Muscle of back (tissue), 11 donors: ENCODE data around the gene CD28. TPM values are rescaled to one million over a fixed set of nuclear protein-coding genes. Genes with fewer than 3 reads are reported as not detected.

ENCODE experiments used
- DNase-seq, 3 donors: peaks; one replicate each; pipeline versions ENCODE4 v3.0.0 to v3.0.0-alpha.2; 2013
- polyA plus RNA-seq, 10 donors: library from polyadenylated mRNA; unstranded; fragments of 120-200 nt; gene quantifications; one replicate each; pipeline ENCODE4 v1.2.1, GENCODE V29; 2013; ENCODE audit not compliant: insufficient read length in 10 of 10

Gene CD28
- polyA plus RNA-seq, 10 donors: 3.4 to 6.7 (median 4.8) TPM

DNA sequence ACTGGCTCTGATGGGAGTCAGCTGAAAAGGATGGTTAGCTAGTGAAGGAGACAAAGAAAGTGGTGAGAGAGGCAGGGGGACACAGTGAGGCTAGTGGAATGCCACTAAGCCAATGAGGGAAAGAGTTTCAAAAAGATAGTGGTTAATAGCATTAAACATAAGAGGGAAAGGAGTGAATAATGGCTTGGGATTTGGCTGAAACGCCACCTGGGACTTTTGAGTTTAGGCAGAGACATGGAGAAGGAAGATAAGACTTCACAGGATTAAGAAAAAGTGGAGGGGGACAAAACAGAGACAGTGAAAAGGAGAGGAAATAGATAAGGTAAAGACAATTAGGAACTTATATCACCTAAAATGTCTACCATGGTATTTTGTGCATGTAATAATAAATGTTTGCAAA, 6.9 kb downstream of the CD28 start:
- no peak for DNase-seq

DNA sequence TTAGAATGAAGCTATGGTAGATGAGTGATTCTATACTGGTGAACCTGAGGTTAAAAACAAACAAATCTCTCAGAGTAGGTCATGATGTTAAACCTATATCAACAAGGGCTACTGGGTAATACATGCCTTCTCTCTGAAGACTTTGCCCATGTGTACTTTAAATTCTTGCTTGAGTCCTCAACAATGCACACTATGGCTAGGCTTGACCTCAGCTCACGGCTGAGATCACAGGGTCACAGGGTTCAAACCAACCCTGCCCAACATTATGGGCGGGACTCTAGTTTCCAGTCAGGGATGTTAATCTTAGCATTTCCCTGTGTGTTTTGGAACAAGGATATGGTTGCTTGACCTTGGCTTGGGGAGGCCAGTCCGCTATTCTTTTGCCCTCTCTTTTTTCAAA, 7.7 kb downstream of the CD28 start:
- no peak for DNase-seq

DNA sequence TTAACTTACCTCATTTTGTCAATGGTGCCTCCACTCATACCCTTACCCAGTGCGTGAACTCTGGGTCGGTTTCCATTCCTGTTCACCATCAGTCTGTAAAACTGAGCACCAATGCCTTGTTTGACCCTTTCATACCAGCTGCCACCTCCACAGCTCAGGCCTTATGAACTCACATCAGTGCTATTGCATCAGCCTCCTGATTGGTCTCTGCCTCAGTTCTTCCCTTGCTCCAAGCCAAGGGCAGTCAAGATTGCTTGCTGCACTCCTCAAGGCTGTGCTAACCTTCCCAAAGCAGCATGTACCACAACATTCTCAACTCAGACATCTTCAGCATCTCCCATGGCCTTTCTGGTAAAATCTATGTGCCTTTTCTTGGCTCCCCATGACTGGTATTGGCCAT, 9.3 kb downstream of the CD28 start:
- DNase-seq: no peak

DNA sequence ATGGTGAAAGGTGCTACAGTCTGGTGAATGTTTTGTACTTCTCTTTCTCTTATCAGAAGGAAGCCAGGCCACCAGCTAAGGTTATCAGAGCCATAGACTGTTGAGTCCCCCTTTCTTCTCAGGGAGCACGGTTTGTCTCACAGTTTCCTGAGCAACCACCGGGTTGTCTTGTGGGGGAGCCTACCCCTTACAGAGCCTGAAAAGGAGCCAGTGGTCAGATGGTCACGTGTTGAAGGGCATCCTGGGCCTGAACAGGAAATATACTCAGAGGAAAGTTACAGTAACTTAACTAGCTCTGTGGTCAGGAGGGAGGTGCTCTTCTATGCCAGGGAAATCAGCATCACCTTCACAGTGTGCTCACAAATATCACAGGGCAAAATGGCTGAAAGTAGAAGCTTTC, 11.6 kb downstream of the CD28 start:
- no peak for DNase-seq

DNA sequence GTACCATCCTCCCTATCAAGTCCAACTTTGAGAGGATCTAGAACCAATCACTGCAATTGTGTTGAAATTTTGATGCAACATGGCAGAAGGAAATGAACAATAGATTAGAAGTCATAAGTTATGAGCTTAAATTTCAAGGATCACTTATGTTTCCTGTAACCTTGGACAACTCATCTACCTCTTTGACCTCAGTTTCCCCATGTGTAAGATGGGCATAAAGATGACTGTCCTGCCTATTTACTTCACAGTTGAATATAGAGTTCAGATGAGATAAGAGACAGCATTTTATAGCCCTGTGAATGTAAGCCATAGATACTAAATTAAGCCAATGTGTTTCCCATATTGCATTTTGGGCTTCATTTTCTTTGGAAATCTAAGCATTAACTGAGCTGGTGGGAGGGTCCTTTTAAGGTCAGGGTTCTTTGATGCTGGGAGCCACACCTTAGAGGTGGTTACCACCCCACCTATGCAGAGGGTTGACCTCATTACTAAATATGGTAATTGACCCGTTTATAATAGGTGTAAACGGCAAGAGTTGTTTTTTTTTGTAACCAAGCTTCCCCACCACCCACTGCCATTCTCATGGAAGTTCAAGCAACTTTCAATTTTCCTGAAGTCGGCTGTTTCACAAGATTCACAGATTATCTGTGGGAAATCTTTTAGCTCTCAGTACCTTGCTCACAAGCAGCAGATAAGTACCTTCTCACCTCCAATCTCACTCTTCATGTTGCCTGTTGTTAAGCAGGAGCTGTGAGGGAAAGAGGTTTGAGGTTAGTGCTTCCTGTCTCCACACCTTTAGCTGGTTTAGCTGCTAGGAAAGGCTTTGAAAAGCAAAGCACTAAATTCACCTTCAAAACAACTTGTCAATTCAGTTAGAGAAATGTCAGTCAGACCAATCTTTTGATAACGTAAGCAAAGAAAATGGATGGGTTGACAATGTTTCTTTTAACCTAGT, 13.3 kb downstream of the CD28 start:
- no peak for DNase-seq

DNA sequence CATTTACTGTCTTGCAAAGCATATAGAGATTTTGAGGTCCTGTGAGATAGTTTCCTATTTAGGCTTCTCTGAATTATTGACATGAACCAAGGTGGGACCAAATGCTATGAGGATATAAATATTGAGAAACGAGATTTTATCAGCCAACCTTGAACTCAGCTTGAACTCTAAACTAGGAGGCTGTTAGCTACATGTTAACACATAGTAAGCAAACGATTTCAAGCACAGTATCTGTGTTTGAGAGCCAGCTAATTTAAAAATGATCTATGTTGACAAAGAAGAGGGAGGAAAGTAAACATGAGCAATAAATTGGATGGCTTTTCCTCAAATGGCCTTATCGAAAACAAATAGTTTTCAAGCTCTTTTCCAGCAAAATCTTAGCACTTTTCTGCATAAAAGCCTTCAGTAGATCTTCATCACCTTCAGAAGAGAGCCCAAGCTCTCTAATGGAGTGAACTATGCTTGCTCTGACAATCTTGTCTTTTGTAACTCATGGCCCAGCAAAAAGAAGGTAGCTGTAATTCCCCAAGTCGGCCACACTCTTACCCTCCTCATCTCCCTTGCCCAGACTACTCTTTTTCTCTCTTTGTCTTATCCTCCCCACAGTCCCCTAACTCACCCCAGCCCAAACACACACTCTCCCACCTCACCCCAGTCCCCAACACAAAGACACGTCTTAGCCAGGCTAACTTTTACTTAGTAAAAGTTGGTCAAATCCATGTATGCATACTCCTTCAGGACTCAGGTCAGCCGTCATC, 14.7 kb downstream of the CD28 start:
- no peak for DNase-seq

DNA sequence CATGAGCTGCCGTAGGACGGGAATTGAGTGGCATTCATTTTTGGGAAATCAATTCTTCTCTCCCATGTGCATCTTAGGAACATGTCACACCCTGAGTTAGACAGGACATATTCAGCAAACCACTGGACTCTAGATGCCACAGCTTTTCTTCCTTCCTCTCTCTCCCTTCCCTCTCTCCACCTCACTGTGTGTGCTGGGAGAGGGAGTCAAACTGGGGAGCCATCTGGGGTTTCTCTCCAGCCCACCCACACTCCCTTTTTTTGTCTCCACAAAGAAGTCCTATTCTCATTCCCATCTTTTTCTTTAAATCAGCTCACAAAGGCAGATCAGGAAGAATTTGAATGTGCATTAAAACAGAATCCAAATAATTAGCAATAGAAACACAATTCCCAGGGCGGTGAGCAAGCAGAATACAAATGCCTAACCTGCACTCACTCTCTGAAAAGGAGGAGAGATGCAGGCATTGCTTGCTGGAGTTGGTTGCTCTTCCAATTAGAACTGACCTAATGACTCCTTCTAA, 15.4 kb downstream of the CD28 start:
- DNase-seq: no peak

DNA sequence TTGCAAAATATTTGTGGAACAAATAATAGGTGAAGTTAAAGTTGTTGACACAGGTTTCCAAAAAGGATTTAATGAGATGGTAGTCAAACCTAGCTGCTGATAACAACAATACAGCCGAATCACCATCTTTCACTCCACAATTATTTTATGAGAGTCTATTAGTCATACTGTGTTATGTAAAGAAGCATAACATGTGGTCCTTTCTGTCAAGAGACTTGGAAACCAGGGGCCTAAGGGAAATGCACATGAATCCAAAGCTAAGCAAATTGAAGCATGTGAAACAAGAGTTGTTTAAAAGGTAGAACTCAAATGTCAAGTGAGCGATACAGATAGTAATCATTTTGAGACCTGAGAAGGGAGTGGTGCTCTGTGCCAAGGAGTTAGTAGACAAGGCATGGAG, 16.0 kb downstream of the CD28 start:
- no peak for DNase-seq

DNA sequence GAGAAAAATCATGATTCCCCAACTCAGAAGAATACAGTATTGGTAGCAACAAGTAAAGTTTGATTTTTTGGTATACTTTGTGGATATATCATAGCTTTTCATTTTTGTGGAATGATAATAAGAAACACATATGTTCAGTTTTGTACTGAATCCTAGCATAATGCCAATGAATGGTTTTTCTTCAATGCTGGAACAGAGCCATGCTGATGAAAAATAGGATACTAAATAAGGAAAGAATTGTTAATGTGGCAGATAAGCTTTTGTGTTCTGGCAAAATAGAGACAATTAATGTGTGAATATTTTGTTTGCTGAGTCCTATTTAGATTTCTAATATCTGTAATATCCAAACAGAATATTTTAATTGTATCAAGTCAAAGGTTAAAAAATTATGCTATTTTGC, 21.9 kb downstream of the CD28 start:
- no peak for DNase-seq

DNA sequence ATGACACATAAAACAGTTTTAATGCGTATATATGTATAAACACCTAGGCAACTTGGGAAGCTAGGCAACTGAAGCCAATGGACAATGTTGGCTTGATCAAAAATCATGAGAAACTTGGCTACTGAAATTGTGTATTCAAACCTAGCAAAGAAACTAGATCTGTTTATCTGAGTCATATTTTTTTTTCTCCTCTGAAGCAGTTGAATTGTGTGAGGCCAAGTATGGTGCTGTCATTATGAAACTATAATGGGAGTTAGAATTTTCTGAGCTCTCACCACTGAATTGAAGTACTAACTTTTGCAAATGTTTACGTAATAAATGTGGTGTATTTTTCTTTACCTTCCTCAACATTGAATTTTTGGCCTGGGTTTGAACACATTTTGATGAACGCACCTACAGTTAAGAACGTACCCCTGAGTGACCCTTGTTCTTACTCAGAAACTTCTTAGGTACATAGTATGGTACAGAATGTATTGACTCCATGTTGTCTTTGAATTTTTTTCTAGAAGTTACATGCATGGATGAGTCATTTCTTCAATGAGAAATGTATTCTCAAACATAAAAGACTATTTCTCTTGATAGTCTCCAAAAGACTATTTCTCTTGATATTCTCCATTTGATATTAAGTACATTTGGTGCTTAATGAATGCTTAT, 23.8 kb downstream of the CD28 start:
- DNase-seq: no peak

DNA sequence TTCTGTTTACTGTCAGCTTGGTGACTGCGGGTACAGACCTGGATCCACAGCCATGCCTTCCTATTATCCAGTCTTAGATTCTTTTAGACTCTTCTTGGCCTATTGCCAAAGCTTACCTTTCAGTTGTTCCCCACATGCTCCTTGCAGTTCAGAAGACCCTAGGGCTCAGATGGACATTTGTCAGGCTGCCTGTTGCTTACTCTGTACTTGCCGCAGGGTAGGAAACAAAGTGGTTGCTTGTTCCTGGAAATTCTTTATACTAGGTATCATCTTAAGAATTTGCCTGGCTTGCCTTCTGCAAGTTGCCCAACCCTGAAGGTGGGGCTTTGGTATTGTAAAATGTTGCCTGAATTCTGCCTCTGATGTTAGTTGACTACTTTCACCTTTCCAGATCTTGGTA, 24.4 kb downstream of the CD28 start:
- no peak for DNase-seq

DNA sequence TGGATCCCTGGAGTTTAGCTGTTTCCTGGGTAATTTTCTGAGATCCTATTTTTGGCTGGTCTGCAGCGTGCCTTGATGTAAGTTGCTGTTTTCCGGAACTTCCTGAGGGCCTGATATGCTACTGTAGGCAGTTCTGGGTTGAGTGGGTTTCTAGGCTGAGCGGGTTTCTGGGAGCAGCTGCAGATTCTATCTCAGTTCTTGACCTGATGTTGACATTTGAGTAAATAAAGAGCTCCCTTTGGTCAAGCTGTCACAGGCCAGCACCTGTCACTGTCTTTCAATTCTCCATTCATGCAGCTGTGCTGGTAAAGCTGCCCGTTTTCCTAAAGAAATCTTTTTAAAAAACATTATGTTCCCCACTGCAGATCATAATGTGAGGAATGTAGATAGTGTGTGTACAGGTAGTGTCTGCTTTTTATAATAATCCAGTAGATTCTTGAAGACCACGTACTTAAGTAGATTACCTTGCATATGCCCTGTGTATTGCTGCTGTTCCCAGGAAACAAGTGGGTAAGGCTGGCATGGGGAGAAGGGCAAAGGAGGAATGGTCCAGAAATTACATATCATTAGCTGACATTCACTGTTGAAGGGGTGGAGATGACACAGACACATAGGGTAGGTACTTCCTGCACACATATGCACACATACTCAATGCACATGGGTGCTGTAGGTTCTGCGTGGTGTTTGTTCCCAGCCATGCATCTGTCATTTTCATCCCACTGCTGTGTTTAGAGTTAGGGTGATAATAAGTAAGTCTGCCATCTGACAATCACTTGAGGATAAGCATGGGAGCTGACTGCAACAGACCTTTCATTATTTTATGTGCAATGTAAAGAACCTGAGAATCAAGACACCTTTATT, 25.9 kb downstream of the CD28 start:
- peak; percentile 64 to 77 (median 73) for DNase-seq

DNA sequence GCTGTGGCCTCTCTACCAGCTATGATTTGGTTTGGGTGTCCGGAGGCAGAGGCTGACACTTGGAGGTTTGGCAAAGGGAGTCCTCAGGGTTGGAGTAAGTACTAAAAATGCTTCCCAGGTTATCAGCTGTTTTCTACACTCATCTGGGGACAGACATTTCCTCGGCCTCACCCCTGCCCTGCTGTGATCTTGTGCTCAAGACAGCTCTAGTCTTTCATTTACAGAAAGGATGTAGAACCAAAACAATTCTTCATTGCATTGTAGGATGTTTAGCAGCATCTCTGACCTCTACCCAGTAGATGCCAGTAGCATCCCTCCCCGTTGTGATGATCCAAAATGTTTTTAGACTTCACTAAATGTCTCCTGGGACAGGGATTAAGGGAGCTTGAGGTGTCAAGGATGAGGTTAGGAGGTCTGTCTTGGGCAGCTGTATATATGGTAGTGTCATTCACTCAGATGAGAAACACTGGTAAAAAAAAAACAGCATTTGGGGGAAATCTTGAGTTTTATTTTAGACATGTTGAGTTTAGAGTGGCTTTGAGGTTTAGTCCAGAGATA, 26.6 kb downstream of the CD28 start:
- no peak for DNase-seq

DNA sequence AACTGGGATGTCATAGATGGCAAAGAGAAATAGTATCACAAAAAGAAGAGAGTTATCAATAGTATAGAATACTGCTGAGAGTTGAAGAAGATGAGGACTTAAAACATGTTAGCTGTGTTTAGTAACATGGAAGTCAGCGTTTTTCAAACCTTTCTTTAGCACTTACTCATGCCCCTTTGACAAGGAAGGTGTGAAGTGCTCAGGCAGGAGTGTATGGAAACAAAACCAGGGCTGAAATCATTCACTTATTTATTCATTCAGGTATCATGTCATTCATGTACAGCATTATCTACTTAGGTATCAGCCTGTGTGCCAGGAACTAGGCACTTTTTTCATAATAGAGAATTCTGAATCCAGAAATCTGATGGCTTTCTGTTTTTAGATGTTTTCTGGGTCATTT, 27.2 kb downstream of the CD28 start:
- DNase-seq: no peak

DNA sequence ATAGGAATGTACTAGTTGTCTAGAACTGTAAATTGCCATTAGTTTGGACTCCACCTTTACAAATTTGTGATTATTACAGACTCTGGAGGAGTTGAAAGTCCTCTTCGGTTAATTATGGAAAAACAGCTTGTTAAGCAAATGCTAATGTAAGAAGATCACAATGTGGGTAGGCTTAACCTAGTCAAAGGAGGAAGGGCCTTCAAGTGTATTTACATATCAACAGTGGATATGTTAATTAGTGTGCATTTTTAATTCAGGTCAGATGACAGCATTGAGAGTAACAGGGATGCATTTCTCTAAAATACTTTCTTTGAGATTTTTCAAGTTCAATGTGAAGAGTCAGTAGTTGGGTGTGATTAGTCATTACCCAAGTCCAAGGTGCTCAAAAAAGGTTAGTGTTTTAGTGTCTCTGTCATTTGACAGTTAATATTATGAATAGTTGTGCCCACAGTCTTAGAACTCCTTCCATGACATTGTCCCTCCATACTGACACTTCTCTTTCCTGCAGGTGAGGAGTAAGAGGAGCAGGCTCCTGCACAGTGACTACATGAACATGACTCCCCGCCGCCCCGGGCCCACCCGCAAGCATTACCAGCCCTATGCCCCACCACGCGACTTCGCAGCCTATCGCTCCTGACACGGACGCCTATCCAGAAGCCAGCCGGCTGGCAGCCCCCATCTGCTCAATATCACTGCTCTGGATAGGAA, 28.0 kb downstream of the CD28 start:
- DNase-seq: no peak

DNA sequence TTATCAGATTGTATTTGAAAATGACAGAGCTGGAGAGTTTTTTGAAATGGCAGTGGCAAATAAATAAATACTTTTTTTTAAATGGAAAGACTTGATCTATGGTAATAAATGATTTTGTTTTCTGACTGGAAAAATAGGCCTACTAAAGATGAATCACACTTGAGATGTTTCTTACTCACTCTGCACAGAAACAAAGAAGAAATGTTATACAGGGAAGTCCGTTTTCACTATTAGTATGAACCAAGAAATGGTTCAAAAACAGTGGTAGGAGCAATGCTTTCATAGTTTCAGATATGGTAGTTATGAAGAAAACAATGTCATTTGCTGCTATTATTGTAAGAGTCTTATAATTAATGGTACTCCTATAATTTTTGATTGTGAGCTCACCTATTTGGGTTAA, 30.9 kb downstream of the CD28 start:
- no peak for DNase-seq

DNA sequence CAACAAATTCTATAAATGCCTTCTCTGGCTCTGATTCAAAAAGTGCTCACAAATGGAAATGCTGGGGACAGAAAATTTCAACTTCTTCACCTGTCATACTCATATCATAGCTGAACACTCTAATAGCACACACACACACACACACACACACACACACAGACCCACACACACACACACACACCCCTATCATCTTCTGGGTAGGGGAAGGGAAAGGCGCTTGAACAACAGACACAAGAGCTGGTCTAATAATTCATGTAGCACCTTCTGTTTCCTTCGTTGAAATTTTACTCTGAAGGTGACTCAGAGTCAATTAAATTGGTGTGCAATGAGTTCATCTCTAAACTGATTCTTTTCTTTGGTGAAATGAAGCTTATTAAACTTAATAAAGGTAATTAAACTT, 32.9 kb downstream of the CD28 start:
- DNase-seq: no peak

DNA sequence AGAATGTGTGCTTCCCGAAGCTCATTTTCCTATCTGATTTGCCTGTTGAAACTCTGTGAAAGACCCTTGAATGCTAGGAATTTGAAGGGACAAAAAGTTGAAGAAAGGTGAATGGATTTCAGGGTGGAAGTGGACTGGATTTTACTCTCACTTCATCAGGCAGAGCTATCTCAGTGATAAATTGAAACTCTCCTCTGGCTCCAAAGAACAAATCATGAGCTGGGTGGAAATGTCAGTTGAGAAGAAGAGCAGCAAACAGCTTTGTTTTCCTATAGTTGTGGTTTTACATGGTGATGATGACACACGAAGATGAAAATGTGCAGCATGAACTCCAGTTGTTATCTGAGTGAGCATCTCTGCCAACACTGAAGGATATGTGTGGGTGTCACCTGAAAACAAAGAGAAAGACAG, 34.4 kb downstream of the CD28 start:
- DNase-seq: no peak

DNA sequence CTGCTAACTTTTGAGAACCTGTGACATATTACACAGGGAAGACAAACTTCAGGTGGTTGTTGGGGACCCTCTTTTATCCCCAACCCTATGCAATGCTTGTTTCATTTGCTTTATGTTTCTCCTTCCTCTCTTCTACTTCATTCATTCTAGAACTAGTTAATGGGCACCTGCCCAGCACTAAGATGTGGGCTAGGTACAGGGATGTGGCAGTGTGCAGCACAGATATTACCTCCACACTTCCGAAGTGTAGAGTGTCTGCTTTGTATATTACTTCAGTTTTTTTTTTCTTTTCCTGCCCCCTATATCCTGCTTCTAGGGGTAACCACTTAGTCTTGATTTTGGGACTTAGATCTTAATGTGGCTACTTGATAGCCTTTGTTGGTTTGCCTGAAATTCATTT, 35.1 kb downstream of the CD28 start:
- no peak for DNase-seq

DNA sequence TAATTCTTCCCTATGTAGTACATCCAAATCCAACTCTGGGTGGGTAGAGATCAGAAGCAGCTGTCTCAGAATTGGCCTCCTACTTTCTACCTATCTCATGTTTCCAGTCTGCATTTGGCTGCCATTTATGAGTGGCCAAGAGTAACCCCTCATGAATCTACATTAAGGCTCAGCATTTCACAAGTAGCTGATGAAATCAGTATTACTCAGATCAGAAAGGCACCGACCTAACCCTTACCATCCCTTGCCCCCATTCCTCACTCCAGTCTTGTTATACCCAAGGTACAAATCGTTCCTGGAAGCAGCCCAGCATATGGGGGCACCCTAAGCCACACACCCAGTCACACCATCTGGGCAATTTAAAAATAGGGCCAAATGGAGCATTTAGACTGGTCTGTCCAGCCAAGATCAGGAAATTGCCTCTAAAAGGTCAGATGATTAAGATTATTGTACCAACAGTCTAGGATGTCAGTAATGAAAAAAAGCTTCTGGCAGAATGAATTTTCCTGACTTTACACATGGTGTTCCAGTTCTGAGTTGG, 37.1 kb downstream of the CD28 start:
- DNase-seq: peak; percentile 41 to 67 (median 58)
